Coronary artery (tissue), 2 donors: Measurements from ENCODE around the gene PCMT1.

Source experiments
- DNase-seq: peaks from one replicate; pipeline ENCODE4 v3.0.0-alpha.2; 2017; ENCODE audit warnings: low spot score
- H3K27ac ChIP-seq, 2 donors: fragments of 200-600 bp; sonication (generic); one replicate each; pipeline ENCODE4 v1.5.1; 2016 to 2019
- H3K4me3 ChIP-seq: fragments of 200-600 bp; sonication (generic); 2 replicates; pipeline ENCODE4 v1.5.1; 2016; ENCODE audit warnings: mild to moderate bottlenecking, moderate library complexity
- TF ChIP-seq, protein P1 (sequence below): fragments of 200-600 bp; sonication (generic); IDR thresholded peaks from one replicate; pipeline ENCODE4 v1.5.1; 2019; ENCODE audit warnings: antibody characterized with exemption

Gene PCMT1

DNA sequence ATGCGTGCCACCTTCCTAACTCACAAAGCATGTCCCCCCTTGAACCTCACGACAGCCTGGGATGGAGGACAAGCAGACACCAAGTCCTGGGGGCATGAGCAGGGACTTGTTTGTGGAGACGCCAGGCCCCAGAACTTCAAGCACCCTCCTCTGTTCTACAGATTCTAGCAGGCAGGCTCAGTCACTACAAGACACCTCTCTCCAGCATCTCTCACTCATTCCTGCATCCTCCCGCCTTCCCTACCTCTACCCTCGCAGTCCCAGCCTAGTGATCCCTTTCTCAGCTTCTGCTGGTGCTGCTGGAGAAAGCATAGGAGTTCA is 110.9 kb downstream of the PCMT1 start:
- TF ChIP-seq, protein P1, sequence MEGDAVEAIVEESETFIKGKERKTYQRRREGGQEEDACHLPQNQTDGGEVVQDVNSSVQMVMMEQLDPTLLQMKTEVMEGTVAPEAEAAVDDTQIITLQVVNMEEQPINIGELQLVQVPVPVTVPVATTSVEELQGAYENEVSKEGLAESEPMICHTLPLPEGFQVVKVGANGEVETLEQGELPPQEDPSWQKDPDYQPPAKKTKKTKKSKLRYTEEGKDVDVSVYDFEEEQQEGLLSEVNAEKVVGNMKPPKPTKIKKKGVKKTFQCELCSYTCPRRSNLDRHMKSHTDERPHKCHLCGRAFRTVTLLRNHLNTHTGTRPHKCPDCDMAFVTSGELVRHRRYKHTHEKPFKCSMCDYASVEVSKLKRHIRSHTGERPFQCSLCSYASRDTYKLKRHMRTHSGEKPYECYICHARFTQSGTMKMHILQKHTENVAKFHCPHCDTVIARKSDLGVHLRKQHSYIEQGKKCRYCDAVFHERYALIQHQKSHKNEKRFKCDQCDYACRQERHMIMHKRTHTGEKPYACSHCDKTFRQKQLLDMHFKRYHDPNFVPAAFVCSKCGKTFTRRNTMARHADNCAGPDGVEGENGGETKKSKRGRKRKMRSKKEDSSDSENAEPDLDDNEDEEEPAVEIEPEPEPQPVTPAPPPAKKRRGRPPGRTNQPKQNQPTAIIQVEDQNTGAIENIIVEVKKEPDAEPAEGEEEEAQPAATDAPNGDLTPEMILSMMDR = no peak
- DNase-seq = no peak
- no peak overlapping the region for H3K27ac ChIP-seq
- no peak overlapping the region for H3K4me3 ChIP-seq
